Muscle of arm (tissue), 12 donors: ENCODE measurements around the gene CFAP43. TPM values are rescaled to one million over a fixed set of nuclear protein-coding genes. Genes with fewer than 3 reads are reported as not detected.
A peak's percentile ranks its signal among the peaks of the same experiment; 100 is the strongest.

ENCODE experiments used
- DNase-seq: peaks from one replicate; pipeline ENCODE4 v3.0.0-alpha.2; 2013
- polyA plus RNA-seq, 12 donors: library from polyadenylated mRNA; unstranded; fragments of 120-200 nt; gene quantifications; one replicate each; pipeline ENCODE4 v1.2.1, GENCODE V29; 2013; ENCODE audit not compliant: insufficient read length in 12 of 12

The CFAP43 gene
- polyA plus RNA-seq, 12 donors = 0.18 to 1.6 (median 0.36) TPM; not detected in 2

DNA sequence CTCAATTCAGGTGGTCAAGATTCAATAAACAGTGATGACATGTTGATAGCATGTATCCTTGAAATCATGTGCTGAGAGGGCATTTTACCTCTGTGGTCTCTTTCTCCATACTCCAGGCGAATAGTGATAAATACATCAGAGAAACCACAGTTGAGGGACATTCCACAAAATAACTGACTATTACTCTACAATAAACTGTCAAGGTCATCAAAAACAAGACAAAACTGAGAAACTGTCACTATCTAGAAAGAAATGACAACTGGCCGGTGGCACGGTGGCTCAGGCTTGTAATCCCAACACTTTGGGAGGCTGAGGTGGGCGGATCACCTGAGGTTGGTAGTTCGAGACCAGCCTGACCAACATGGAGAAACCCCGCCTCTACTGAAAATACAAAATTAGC, 94.0 kb downstream of the CFAP43 start:
- no peak for DNase-seq

DNA sequence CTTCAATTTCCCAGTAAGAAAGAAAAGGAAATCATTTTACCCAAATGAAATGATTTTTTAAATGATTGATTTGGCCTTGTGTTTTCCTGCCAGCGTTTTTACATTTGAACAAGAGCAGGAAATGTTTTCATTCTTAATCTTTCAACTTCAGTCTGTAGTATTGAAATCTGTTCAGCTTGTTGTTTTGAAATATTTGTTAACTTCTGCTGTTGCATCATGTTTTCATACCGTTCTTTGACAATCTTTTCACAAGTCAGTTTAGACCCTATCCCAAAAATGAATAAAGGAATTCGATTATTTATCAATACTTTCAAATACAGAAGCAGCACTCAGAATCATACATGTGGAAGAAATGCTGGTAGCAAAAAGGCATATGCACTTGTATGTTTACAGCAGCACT, 102.1 kb downstream of the CFAP43 start:
- DNase-seq = no peak

DNA sequence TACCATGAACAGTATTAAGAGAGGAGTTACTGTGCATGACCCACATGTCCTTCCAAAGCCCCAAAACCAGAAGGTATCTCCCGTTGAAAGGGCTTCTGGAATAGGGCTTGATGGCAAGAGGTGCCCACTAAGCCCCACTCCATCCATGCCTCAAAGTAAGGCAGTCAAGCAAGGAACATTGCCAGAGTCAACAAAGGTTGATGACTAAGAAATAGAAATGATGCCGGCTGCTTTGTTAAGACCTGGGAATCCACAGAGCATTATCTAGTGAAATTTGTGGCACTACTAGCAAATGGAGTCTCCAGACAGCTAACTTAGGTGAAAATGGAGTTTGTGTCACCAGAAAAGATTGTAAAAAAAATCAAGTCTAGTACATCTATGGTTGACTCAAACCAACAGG, 104.0 kb downstream of the CFAP43 start:
- no peak for DNase-seq

DNA sequence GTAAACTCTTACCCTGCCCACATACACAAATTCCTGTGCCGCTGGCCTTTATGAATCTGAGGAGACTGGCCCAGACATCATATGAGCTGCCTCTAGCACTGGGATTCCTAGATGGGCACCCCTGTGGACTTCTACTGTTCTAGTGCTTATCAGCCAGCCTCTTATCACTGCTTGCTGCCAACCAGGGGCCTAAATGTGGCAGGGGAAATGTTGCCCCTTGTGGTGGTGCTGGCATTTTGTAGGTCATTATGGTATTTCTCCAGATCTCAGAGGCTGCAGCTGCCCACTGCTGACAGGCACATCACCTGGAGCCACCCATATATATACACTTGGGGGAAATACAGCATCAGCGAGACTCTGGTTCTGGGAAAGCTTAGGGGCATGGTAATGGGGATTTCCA, 104.8 kb downstream of the CFAP43 start:
- no peak for DNase-seq

DNA sequence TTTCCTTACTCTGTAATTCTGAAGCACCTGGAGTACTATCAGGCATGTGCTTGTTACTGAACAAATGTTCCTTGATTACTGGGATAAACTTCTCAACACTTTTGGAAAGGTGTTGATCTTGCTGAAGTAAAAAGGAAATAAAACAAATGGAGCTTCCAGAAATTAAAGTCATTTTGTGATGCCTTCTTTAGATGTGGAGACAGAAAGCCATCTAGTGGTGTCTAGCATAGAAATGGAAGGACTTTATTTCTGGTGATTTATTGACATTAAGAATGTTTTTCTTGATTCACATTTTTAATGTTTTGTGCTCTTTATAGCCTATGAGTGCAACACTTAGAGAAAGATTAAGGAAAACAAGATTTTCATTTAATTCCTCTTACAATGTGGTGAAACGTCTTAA, 108.8 kb downstream of the CFAP43 start:
- DNase-seq = no peak

DNA sequence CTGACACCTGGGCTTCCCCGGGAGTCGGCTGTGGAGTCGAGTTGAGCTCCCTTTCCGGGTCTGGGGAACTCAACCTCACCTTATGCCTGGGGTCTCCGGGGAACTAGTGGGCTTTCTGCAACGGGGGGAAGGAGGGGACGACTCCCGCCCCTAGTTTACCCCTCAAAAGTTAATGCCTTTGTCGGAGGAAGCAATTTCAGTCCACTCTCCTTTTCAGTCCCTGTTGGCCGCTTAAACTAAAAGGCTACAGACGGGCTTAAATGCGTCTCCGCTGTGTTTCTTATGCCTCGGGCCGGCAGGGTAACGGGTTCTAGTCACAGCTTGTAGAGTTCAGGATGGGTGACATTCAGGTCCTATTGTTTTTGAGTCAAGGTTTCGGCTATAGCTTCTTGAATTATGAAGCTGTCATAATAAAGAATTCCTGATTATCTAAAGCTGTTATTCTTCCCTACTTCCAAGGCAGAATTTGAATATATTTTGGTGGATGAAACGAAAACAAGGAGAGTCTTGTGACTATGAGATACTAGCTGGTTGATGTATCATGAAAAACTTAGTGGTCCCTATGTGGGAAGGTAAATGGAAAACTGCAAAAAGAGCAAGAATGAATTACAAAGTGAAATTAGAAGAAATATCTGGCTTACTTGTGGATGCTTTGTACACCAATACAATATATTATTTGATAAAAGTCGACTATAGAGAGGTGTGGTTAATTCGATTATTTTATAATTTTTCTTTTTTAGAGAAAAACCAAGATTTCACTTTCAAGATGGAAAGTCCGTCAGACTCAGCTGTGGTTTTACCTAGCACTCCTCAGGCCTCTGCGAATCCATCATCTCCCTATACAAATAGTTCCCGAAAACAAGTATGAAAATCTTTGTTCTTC, 109.7 kb downstream of the CFAP43 start:
- no peak for DNase-seq

DNA sequence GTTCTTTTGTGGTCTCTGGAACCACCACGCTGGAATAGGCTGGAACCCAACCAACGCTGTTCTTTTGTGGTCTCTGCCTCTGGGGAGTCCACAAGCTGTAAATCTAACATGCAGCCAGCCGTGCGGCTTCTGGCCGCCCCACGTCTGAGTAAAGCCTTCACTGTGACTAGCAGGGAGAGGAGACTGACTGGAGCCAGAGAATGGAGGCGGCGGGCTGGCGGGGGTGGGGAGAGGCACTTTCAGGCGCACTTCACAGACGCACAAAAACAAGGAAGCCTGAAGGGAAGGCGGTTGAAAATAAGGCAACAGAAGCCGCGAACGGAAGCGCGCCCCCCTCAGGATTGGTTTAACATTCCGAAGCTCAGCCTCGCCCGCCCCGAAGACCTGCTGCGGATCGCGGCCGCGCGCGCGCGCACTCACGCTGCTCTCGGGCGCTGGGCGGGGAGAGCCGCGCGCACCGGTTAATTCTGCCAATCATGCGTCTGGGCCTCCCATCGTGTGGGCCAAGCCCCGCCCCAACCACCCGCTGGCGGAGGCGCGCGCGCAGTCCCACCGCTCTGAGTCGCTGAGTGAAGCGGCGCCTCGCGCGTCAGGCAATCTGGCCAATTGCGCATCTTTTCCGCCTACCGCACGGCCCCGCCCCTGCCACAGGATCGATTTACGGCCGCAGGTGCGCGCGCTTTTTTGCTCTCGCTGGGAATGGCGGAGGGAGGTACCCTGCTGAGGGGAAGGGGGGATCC, 110.5 kb downstream of the CFAP43 start, which contains the start of gene SFR1:
SFR1 (plus strand) TSS at position 687 of the 740 bp plus-strand sequence; CDS start at position 700, 13 bp downstream.
- DNase-seq = peak; percentile 99

DNA sequence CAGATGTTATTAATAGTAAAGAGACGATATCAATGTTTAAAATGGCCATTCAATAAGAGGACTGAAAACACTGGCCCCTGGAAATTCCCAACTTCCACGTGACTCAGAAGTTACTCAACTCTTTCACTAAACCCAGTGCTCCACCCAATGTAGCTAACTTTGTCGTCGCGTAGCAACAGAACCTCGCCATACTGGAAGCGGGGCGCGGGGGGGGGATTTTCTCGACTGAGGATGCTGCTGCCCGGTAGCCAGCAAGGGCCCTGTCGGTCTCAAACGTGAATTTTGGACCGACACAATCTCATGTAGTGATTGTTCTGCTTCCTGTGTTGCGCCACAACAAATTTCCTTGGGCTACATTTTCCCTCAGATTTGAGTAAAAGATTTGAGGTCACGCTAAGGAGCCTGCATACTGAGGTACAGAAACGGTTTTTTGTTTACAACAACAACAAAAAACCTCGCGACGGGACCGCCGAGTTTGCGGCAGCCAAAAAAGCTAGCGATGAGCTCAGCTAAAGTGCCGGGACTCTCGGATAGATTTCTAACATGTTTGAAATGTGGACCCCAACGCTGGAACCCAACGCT, 111.2 kb downstream of the CFAP43 start:
- DNase-seq = peak; percentile 88

DNA sequence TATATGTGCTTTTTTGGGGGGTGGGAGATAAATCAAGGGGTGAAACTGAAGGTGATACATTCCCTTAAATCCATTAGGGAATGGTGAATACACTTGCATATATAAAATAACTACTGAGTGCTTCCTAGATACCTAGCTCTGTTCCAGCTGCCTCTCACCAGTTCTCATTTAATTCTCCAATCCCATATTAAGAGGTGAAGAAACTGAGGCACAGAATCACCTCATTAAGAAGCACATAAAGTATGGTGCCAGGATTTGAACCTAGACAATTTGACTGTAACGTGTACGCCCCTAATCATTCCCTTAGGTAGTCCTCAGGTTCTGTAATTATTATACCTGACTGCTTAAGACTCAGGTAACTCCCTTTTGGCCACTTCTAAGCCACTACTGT, 111.7 kb downstream of the CFAP43 start:
- peak; percentile 4 for DNase-seq

DNA sequence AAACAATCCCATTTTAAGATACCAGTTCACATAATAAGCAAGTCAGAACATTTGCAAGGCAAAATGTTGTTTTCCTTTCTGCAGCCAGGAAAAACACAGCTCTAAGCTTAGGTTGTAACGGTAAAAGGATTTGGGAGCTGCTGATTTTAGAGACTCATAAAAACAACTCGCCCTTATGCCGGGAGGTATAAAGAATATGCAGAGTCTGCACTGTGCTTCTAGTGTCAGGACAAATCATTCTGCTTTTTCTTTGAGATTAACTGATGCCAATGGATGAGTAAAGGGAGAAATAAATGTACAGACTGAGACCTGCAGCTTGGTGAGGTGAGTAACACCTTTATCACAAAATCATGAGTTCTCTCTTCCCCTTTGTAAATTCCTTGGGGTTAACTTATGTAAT, 112.2 kb downstream of the CFAP43 start:
- no peak for DNase-seq

DNA sequence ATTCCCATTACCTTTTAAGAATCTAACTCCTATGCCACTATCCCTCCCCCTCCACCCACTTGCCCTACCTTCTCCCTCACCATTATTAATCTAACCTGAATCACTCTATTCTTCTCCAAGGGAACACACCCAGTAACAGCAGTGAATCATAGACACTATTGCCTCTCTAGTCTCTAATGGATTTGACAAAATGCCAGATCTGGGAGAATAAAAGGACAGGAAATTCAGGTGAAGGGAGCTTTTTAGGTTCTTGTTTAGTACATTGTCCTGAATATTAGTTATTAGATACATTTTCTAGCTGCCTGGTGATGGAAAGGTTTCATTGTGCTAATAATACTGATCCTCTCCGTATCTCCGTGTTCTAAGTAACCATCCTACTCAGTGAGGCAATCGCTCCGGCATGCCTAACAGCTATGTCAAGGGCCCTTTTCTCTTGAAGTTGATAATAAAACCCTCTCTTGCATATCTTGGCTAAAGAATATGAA, 114.3 kb downstream of the CFAP43 start:
- no peak for DNase-seq

DNA sequence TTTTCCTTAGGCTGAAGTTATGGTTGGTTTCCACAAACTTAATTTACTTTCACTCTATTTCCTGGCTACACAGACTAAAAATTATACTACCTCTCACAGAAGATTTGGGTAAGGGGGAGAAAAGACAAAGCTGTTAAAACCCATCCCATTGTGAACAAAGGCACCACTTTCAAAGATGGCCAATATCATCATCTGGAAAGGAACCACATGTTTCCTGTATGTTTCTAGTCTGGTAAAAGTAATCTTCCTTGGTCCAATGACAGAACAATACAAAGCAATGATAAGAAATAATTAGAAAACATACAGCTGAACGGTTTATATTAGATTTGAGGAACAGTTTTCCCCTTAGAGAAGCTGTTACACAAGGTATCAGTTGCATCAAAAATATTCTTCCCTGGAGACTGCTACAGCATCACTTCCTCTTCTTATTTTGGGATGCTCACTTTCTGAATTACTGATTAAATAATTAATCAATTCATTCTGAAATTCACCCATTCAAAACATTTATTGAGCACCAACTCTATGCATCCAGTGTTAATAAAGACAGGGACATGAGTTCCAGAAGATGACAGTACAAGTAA, 118.7 kb downstream of the CFAP43 start:
- no peak for DNase-seq

DNA sequence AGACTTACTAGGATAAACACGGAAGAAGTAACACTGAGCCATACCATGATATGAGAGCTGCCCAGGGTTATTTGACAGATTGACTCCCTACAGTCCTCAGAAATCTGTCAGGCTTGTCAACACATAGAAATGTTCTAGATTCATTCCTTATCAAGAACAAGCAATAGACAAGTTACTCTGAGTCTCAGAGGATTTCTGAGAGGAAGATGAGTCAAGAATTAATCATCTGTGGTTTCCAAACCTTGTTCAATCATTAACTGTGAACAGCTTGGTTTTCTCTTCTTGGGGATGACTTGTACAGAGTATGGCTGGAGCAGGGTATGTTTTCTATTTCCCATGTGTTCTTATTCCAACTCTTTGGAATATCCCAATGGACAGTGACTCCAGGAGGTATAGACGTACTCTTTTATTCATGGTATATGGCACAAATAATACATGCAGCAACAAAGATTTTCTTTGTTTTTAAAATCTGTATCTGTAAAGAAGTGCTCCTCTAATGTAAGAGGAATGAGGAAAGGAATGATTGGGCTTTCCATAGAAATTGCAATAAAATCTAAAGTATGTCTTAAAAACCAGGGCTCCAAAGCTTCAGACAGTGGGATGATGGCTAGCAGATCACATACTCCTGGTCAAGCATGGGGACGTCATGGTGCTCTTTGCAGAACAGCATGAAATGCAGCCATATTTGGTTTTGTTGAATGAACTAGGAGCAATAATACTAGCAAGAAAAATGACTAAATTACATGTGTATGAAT, 122.1 kb downstream of the CFAP43 start:
- DNase-seq = no peak

DNA sequence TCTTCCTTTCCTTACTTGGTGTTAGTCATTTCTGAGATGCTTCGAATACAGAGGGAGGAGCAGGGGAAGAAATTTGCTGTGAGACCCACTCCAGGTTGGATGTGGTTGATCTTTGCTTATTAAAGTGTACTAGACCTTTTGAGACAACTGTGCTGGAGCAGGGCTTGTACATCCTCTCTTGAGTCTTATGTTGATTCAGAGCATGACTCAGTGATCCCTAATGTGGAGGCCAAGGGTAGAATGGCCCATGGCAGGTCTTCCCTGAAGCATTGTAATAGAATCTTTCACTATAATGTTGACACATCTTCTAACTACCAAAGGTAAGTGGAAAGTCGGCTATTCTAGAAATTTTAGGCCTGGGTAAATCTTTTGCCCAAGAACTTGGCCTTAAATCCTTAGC, 127.2 kb downstream of the CFAP43 start:
- no peak for DNase-seq

DNA sequence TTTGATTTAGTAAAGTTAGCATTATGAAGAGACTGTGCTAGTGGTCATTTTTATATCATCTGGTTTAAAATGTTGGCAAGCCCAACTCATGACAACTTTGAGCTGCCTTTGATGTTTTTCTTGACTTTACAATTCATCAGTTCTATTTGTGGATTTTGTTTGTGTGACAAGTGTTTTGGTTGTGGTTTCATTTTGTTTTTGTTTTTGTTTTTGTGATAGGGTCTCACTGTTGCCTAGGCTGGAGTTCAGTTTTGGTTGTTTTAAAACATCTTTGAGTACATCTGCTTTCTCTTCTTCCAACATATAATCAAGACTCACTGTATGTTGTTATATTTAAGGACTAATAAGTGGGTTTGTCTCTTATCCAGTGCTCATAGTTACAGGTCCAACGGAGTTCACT, 127.7 kb downstream of the CFAP43 start:
- no peak for DNase-seq

DNA sequence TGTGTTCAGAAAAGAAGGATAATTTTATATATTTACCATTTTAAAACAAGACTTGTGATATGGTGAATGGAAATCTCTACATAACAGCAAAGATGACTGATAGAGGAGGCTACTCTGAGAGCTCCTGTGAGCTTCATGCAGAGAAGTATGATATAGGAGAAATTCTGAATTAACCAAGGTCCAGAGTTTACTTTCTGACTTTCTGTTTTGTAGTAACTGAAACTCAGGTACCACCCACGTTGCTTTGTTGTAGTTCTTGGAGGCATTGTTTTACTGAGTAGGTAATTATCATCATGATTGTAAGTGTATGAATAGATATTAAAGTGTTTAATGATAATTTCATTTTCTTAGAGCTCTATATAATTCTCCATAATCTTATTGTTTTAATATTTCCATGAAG, 128.2 kb downstream of the CFAP43 start:
- DNase-seq = no peak

DNA sequence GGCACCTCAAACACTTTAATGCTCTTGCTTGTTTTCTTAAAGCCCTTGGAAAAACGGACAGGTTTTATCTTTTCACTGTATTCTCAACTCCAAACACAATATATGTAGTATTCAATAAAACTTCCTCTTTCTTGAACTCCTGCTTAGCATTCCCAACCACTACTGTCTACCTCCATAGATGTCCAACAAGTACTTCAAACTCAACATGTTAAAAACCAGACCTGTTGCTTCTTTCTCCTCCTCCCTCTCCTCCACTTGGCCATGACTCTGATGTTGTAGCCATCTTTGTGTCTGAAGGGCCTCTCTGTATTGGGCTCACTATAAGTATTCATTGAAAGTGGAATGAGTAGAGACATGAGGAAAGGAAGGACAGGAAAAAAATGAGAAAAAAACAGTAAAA, 130.3 kb downstream of the CFAP43 start:
- DNase-seq = no peak

DNA sequence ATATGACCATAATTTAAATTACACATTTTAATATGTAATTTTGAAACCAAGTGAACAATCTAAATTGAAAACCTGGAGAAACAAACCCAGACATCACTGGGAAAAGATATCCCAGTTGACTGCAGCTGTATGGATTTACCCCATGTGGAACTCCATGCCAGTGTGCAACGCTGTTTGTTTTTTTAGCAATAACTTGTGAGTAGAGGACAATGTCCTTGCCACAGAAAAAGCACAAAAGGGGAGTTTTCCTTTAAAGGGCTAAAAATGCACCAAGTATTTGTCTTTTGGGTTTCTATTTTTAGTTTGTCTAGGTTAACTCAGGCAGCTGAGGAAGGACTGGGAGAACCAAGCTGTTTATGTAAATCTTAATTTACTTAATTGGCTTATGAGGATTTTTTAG, 131.4 kb downstream of the CFAP43 start:
- no peak for DNase-seq

DNA sequence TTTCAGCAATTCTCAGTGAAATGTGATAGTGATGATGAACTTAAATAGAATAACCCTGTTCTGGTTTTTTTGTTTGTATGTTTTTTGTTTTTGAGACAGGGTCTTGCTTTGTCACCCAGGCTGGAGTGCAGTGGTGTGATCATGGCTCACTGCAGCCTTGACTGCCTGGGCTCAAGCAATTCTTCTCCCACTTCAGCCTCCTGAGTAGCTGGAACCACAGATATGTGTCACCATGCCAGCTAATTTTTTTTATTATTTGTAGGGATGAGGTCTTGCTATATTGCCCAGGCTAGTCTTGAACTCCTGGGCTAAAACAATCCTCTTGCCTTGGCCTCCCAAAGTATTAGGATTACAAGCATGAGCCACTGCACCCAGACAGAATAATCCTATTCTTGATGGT, 132.2 kb downstream of the CFAP43 start:
- no peak for DNase-seq

DNA sequence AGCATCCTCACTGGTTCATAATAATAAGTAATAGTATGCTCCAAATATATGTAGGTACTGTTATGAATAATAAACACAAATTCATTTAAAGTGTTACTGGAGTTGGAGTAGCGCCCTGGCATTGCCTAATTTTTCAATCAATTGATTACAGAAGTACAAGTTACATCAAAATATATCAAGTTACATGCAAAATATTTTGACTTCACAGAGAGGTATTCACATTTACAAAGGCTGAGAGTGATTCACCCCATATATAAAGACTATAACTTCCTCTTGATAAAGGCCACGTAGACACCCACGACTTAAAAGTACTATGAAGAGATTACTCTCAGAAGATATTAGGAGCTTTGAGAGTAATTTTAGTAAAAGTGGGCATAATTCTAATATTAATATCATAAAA, 132.9 kb downstream of the CFAP43 start:
- no peak for DNase-seq

DNA sequence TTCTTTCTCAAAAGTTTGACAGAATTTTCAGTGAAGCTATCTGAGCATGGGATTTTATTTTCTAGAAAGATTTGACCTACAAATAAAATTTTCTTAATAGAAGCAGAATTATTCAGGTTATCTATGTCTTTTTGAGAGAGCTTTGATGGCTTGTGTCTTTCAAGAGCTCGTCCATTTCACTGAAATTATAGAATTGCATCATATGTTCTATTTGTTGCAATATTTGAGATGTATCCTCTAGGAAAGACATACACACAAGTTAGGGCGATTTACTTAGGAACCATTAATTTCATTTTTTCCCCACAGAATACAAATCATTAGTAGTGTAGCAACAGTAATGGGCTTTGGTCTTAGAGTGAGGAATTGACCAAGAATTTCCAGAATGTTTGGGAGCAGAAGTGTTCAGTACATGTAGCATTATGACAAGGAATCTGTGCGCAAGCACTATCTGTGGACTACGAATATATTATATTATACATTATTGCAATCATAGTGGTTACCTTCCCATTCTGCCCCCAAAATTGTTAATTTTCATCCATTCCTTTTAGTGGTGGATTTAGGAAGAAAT, 133.7 kb downstream of the CFAP43 start:
- no peak for DNase-seq
